ENCODE results near the gene NR1H2. TPM values are rescaled to one million over a fixed set of nuclear protein-coding genes. Genes with fewer than 3 reads are reported as not detected.
A peak's percentile ranks its signal among the peaks of the same experiment; 100 is the strongest.

NR1H2 gene
- total RNA-seq, 2 experiments from 2014 or later, result 81.6 to 82.8 TPM

GRCh38 chr19:50377517-50377916, 1.3 kb downstream of the NR1H2 start:
- H3K9me3 Mint-ChIP-seq, result no peaks in the 10 kb centered on the region
- POLR2A ChIA-PET, result interaction anchor here (2.0 kb wide), 1 partner anchor 20 kb away, joined by 13 read pairs; no protein-coding TSS in a partner anchor
- H3K4me1 Mint-ChIP-seq, result peaks cover 11% of the 10 kb centered on the region
- DNase-seq, result no peak
- no peak for ATAC-seq (ENCODE audit: low read depth)
- peak overlapping the region; percentile 92 for H3K4me3 Mint-ChIP-seq
- H3K36me3 Mint-ChIP-seq, result peaks cover 12% of the 10 kb centered on the region
- H3K27ac Mint-ChIP-seq, result peak overlapping the region; percentile 98
- H3K27me3 Mint-ChIP-seq, result no peaks in the 10 kb centered on the region

DNA sequence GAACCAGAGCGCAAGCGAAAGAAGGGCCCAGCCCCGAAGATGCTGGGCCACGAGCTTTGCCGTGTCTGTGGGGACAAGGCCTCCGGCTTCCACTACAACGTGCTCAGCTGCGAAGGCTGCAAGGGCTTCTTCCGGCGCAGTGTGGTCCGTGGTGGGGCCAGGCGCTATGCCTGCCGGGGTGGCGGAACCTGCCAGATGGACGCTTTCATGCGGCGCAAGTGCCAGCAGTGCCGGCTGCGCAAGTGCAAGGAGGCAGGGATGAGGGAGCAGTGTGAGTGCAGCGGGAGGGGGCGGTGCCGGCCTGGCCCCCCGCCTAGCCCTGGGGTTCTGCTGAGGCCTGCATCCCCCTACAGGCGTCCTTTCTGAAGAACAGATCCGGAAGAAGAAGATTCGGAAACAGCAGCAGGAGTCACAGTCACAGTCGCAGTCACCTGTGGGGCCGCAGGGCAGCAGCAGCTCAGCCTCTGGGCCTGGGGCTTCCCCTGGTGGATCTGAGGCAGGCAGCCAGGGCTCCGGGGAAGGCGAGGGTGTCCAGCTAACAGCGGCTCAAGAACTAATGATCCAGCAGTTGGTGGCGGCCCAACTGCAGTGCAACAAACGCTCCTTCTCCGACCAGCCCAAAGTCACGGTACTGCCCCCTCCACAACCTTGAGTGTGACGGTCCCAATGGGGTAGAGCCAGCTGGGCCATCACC, 2.1 kb downstream of the NR1H2 start:
- H3K4me1 Mint-ChIP-seq, result peaks cover 13% of the 10 kb centered on the region
- peaks cover 12% of the 10 kb centered on the region for H3K36me3 Mint-ChIP-seq
- H3K27ac Mint-ChIP-seq, result peak overlapping the region; percentile 56
- ATAC-seq (ENCODE audit: low read depth) (no peak), DNase-seq (no peak)
- peak overlapping the region; percentile 31 for H3K4me3 Mint-ChIP-seq
- H3K27me3 Mint-ChIP-seq, result no peaks in the 10 kb centered on the region
- H3K9me3 Mint-ChIP-seq, result no peaks in the 10 kb centered on the region
- POLR2A ChIA-PET, result no interaction called here

GRCh38 chr19:50378863-50379236, 2.6 kb downstream of the NR1H2 start:
- ATAC-seq (ENCODE audit: low read depth) (no peak), DNase-seq (no peak)
- no peaks in the 10 kb centered on the region for H3K9me3 Mint-ChIP-seq
- no peak overlapping the region for H3K27ac Mint-ChIP-seq
- no peaks in the 10 kb centered on the region for H3K27me3 Mint-ChIP-seq
- peaks cover 19% of the 10 kb centered on the region for H3K4me1 Mint-ChIP-seq
- POLR2A ChIA-PET, result no interaction called here
- peaks cover 12% of the 10 kb centered on the region for H3K36me3 Mint-ChIP-seq
- no peak overlapping the region for H3K4me3 Mint-ChIP-seq

DNA sequence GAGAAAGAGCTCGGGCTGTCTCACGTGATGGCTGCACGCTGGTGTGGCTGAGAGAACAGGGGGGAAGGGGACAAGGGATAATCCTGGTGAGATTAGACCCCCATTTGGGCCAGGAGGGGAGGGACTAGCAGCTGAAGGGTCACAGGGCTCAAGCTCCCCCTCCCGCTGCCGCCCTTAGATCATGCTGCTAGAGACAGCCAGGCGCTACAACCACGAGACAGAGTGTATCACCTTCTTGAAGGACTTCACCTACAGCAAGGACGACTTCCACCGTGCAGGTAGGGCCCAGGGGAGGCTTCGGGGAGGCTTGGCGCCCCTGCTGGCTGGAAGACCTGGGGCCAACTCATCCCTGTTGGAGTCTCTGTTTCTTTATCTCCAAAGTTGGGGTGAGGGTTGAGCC, 3.3 kb downstream of the NR1H2 start:
- Mint-ChIP-seq H3K9me3 (no peaks in the 10 kb centered on the region), H3K36me3 (peaks cover 14% of the 10 kb centered on the region), H3K27me3 (no peaks in the 10 kb centered on the region), H3K27ac (no peak overlapping the region), H3K4me1 (peaks cover 15% of the 10 kb centered on the region), H3K4me3 (no peak overlapping the region)
- ATAC-seq (ENCODE audit: low read depth) (no peak), DNase-seq (no peak)
- POLR2A ChIA-PET, result no interaction called here

- Mint-ChIP-seq H3K4me3 (no peak overlapping the region), H3K4me1 (peaks cover 19% of the 10 kb centered on the region), H3K36me3 (peaks cover 20% of the 10 kb centered on the region), H3K27me3 (no peaks in the 10 kb centered on the region), H3K9me3 (no peaks in the 10 kb centered on the region), H3K27ac (no peak overlapping the region)
- DNase-seq (no peak), ATAC-seq (ENCODE audit: low read depth) (no peak)
- POLR2A ChIA-PET, result no interaction called here
Observed at GRCh38 chr19:50380137-50380536, 3.9 kb downstream of the NR1H2 start.

- ATAC-seq (ENCODE audit: low read depth), result no peak
- Mint-ChIP-seq H3K4me1 (peaks cover 20% of the 10 kb centered on the region), H3K27me3 (no peaks in the 10 kb centered on the region), H3K4me3 (no peak overlapping the region), H3K36me3 (peaks cover 21% of the 10 kb centered on the region), H3K9me3 (no peaks in the 10 kb centered on the region), H3K27ac (no peak overlapping the region)
- POLR2A ChIA-PET, result no interaction called here
- no peak for DNase-seq
Observed at GRCh38 chr19:50380751-50381151, 4.5 kb downstream of the NR1H2 start.

- peaks cover 24% of the 10 kb centered on the region for H3K4me1 Mint-ChIP-seq
- no peak overlapping the region for H3K27ac Mint-ChIP-seq
- peaks cover 21% of the 10 kb centered on the region for H3K36me3 Mint-ChIP-seq
- H3K9me3 Mint-ChIP-seq, result no peaks in the 10 kb centered on the region
- H3K27me3 Mint-ChIP-seq, result no peaks in the 10 kb centered on the region
- ATAC-seq (ENCODE audit: low read depth) (no peak), DNase-seq (no peak)
- POLR2A ChIA-PET, result no interaction called here
- no peak overlapping the region for H3K4me3 Mint-ChIP-seq
Observed at GRCh38 chr19:50381881-50382729, 5.8 kb downstream of the NR1H2 start.

GRCh38 chr19:50383001-50383851, 7.0 kb downstream of the NR1H2 start:
- Mint-ChIP-seq H3K27ac (peak overlapping the region; percentile 95), H3K36me3 (peaks cover 22% of the 10 kb centered on the region), H3K4me3 (peak overlapping the region; percentile 93), H3K4me1 (peaks cover 27% of the 10 kb centered on the region), H3K9me3 (no peaks in the 10 kb centered on the region), H3K27me3 (no peaks in the 10 kb centered on the region)
- POLR2A ChIA-PET, result interaction anchor here (0.6 to 2.9 kb wide), 10 partner anchors 7 to 422 kb away, joined by 3 to 19 read pairs (median 5); partner anchors contain the start of genes EMC10, GARIN5A, JOSD2 and NR1H2
- peak; percentile 31 for ATAC-seq (ENCODE audit: low read depth)
- no peak for DNase-seq

GRCh38 chr19:50383852-50384684, 7.8 kb downstream of the NR1H2 start, which contains the start of gene POLD1:
TSS of gene POLD1 (plus strand) at chr19:50384347. CDS start at chr19:50398852, 14,505 bp downstream.
- H3K9me3 Mint-ChIP-seq, result no peaks in the 10 kb centered on the region
- H3K27ac Mint-ChIP-seq, result peak within 1 kb of the TSS; percentile 95
- H3K27me3 Mint-ChIP-seq, result no peaks in the 10 kb centered on the region
- peaks cover 22% of the 10 kb centered on the region for H3K36me3 Mint-ChIP-seq
- POLR2A ChIA-PET, result interaction anchor here (0.6 to 2.9 kb wide), 13 partner anchors 8 to 813 kb away, joined by 3 to 19 read pairs (median 4); partner anchors contain the start of genes EMC10, GARIN5A, JOSD2 and NR1H2
- ATAC-seq (ENCODE audit: low read depth), result peak; percentile 85
- H3K4me1 Mint-ChIP-seq, result peaks cover 27% of the 10 kb centered on the region
- H3K4me3 Mint-ChIP-seq, result peak within 1 kb of the TSS; percentile 93
- DNase-seq, result peak; percentile 99

DNA sequence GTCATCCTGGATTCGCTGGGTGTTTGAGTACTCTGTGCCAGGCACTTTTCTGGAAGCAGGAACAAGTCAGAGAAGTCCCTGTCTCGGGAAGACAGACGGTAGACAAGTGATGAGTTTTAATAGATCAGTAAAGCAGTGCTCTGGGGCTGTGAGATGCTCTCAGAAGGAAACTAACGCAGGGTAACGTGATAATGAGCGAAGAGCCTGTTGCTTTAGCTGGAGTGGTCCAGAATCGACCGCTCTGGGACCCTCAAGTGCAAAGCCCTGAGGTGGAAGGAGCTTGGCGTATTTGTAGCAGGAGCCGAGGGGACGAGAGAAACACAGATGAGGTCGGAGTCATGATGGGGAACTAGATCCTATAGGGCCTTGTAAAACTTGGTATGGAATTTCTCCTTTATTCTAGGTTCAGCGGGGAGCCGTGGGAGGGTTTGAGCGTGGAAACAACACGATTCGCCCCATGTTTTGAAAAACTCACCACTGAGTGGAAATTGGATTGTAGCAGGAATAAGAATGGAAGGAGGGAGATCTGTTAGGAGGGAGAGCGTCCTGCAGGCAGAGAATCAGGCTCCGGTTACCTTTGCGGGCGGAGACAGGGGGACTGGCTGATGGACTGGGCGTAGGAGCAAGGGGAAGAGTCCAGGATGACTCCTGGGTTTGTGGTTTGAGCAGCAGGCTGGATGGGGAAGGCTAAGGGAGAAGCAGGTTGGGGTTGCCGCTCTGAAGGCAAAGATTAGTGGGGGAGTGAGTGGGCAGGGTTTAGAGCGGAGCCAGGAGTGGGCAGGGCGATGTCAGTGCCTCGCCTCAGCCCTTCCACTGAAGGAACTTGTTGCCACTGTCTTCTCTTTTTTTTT, 8.7 kb downstream of the NR1H2 start:
- DNase-seq (no peak), ATAC-seq (ENCODE audit: low read depth) (no peak)
- H3K9me3 Mint-ChIP-seq, result no peaks in the 10 kb centered on the region
- peak overlapping the region; percentile 95 for H3K27ac Mint-ChIP-seq
- H3K36me3 Mint-ChIP-seq, result peaks cover 22% of the 10 kb centered on the region
- H3K4me1 Mint-ChIP-seq, result peaks cover 27% of the 10 kb centered on the region
- H3K4me3 Mint-ChIP-seq, result peak overlapping the region; percentile 93
- H3K27me3 Mint-ChIP-seq, result no peaks in the 10 kb centered on the region
- POLR2A ChIA-PET, result interaction anchor here (0.6 to 2.9 kb wide), 10 partner anchors 9 to 814 kb away, joined by 3 to 19 read pairs (median 4); partner anchors contain the start of genes EMC10, GARIN5A, JOSD2 and NR1H2

GRCh38 chr19:50387176-50387867, 11.1 kb downstream of the NR1H2 start:
- H3K27me3 Mint-ChIP-seq, result no peaks in the 10 kb centered on the region
- H3K27ac Mint-ChIP-seq, result no peak overlapping the region
- H3K36me3 Mint-ChIP-seq, result peaks cover 25% of the 10 kb centered on the region
- no peak for ATAC-seq (ENCODE audit: low read depth)
- no peaks in the 10 kb centered on the region for H3K9me3 Mint-ChIP-seq
- H3K4me1 Mint-ChIP-seq, result peaks cover 27% of the 10 kb centered on the region
- no peak for DNase-seq
- no peak overlapping the region for H3K4me3 Mint-ChIP-seq
- POLR2A ChIA-PET, result no interaction called here

Data from activated naive CD8-positive, alpha-beta T cell treated with anti-CD3 and anti-CD28 coated beads, Interleukin-2, amount 10 ng/mL, durations not matched to agents 7 days and 5 days (primary cell).